ENCODE data around the gene JAM3. TPM values are rescaled to one million over a fixed set of nuclear protein-coding genes. Genes with fewer than 3 reads are reported as not detected.

The JAM3 gene
- total and polyA plus RNA-seq, 10 of the 15 experiments (the other 5 are each of a cell fraction or from before 2014, with no cell fraction given) = 0.04 to 1.1 (median 0.32) TPM; not detected in 1

DNA sequence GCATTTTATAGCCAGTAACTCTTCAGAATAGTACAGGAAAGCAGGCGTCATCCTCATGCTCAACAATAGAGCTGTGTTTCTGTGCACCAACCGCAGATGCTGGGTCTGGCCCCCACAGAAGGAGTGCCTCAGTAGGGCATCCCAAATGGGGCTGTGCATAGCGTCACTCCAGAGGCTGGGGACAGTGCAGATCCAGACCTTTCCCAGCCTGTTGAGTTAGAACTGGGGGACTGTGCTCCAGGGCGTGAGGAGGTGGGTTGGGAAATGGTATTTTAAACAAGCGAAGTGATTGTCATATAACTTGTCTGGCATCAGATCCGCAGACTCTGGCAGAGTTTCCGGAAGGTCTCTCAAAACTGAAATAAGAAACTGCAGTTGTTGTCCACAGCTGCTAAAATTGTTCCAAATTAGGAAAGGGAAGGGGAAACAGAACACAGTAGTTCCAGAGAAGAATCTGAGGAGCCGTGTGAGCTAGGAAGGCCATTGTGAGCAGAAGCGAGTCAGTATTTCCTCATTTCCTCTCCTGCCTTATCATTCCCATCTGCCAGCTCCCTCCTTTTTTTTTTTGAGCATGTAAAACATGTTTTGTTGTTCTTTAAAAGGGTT is 52.2 kb downstream of the JAM3 start:
- ChIA-PET CTCF (interaction anchor here (0.7 kb wide), 1 partner anchor 898 kb away, joined by 8 read pairs; no protein-coding TSS in a partner anchor), POLR2A (no interaction called here), RAD21 (ENCODE audit: unreplicated experiment) (no interaction called here), SMC1A (ENCODE audit: uncharacterized antibody, unreplicated experiment) (no interaction called here)
- Histone ChIP-seq H4K20me1 (ENCODE audit: control insufficient read depth, insufficient read depth) (no peaks in the 10 kb centered on the region), H3K4me1 (ENCODE audit: control insufficient read depth, insufficient read depth, low read length) (no peaks in the 10 kb centered on the region), H3K79me2 (ENCODE audit: control insufficient read depth, insufficient read depth, low read length) (no peaks in the 10 kb centered on the region), H3K9me3 (replicated peaks; ENCODE audit: control insufficient read depth, insufficient read depth, low read length) (no peaks in the 10 kb centered on the region), H3K4me3 (no peak overlapping the region), H3K36me3 (ENCODE audit: control insufficient read depth in 2 of 2, insufficient read depth in 2 of 2, low read length in 1 of 2) (no peaks in the 10 kb centered on the region), H2AFZ (ENCODE audit: control insufficient read depth, low read depth, low read length) (no peak overlapping the region), H3K4me2 (ENCODE audit: control insufficient read depth, insufficient read depth) (no peak overlapping the region), H3K27ac (ENCODE audit: control insufficient read depth, insufficient read depth) (no peak overlapping the region), H3K9ac (ENCODE audit: control insufficient read depth, insufficient read depth, low read length) (no peak overlapping the region), H3K27me3 (replicated peaks in 1 of 2; ENCODE audit: control insufficient read depth in 2 of 2, insufficient read depth in 2 of 2, low read length in 1 of 2) (no peaks in the 10 kb centered on the region; a peak in 2 of 4 replicates)
- in situ Hi-C loops (cut with MboI) (no loop called here), intact Hi-C loops (cut with micrococcal nuclease; ENCODE audit: unreplicated experiment) (no loop called here)
- no peak for DNase-seq (ENCODE audit: low read depth, low spot score)
- FAIRE-seq = no peak
- BruUV-seq (replicated peaks) = no TSS peak
- TF ChIP-seq SP1 (IDR thresholded peaks at IDR 0.05; ENCODE audit: low read depth, low read length) (no peak), CREM (IDR thresholded peaks at IDR 0.05; ENCODE audit: low read depth) (no peak), IRF4 (IDR thresholded peaks at IDR 0.05; ENCODE audit: low read depth, low read length) (no peak), ZBED1 (IDR thresholded peaks at IDR 0.05; ENCODE audit: borderline replicate concordance) (no peak), ZNF274 (IDR thresholded peaks at IDR 0.05; ENCODE audit: insufficient read depth, insufficient read length) (no peak), RELA (IDR thresholded peaks at IDR 0.05; ENCODE audit: borderline replicate concordance, partially characterized antibody) (no peak), NFYB (IDR thresholded peaks at IDR 0.05; ENCODE audit: insufficient read depth, low read depth, low read length) (no peak), CHD1 (IDR thresholded peaks at IDR 0.05; ENCODE audit: low read depth, low read length) (no peak)
- TF ChIP-seq, protein P1, sequence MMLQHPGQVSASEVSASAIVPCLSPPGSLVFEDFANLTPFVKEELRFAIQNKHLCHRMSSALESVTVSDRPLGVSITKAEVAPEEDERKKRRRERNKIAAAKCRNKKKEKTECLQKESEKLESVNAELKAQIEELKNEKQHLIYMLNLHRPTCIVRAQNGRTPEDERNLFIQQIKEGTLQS (IDR thresholded peaks at IDR 0.05; ENCODE audit: borderline replicate concordance, extremely low read depth, low read depth, low read length) = no peak
- WGBS (ENCODE audit: insufficient coverage, insufficient replicate concordance, low lambda C conversion rate, missing lambda C conversion rate) = 30% methylated on average over 9 of the region's 9 CpGs
- ATAC-seq = no peak

All from GM12878 (cell line).